ENCODE measurements around the gene NRAP.
A peak's percentile ranks its signal among the peaks of the same experiment; 100 is the strongest.

The NRAP gene

GRCh38 chr10:113604572-113604971 is 59.3 kb downstream of the NRAP start:
- no peak for DNase-seq (ENCODE audit: low spot score)

- DNase-seq (ENCODE audit: low spot score): no peak
These were observed 60.6 kb downstream of the NRAP start for GRCh38 chr10:113603057-113603777.

- DNase-seq (ENCODE audit: low spot score): no peak
These were observed 63.3 kb downstream of the NRAP start for GRCh38 chr10:113600569-113600968.

- no peak for DNase-seq (ENCODE audit: low spot score)
These were observed 69.2 kb downstream of the NRAP start for GRCh38 chr10:113594652-113595051.

- DNase-seq (ENCODE audit: low spot score): no peak
These were observed 71.5 kb downstream of the NRAP start for GRCh38 chr10:113592380-113592779.

- no peak for DNase-seq (ENCODE audit: low spot score)
These were observed 73.3 kb downstream of the NRAP start for GRCh38 chr10:113590581-113590980.

GRCh38 chr10:113589201-113589770 is 74.6 kb downstream of the NRAP start:
- no peak for DNase-seq (ENCODE audit: low spot score)

- DNase-seq (ENCODE audit: low spot score): no peak
These were observed 77.9 kb downstream of the NRAP start for GRCh38 chr10:113585949-113586348.

- no peak for DNase-seq (ENCODE audit: low spot score)
These were observed 80.3 kb downstream of the NRAP start for GRCh38 chr10:113583571-113583970.

- DNase-seq (ENCODE audit: low spot score): no peak
These were observed 82.7 kb downstream of the NRAP start for GRCh38 chr10:113581092-113581491.

GRCh38 chr10:113578773-113579172 is 85.1 kb downstream of the NRAP start:
- DNase-seq (ENCODE audit: low spot score): no peak

- no peak for DNase-seq (ENCODE audit: low spot score)
These were observed 87.0 kb downstream of the NRAP start for GRCh38 chr10:113576852-113577251.

GRCh38 chr10:113573368-113573767 is 90.5 kb downstream of the NRAP start:
- no peak for DNase-seq (ENCODE audit: low spot score)

GRCh38 chr10:113572520-113573290 is 91.1 kb downstream of the NRAP start:
- no peak for DNase-seq (ENCODE audit: low spot score)

GRCh38 chr10:113569576-113569975 is 94.3 kb downstream of the NRAP start:
- DNase-seq (ENCODE audit: low spot score): no peak

GRCh38 chr10:113566888-113567287 is 97.0 kb downstream of the NRAP start:
- DNase-seq (ENCODE audit: low spot score): no peak

- no peak for DNase-seq (ENCODE audit: low spot score)
These were observed 98.5 kb downstream of the NRAP start for GRCh38 chr10:113565364-113565763.

- DNase-seq (ENCODE audit: low spot score): peak; percentile 55
These were observed 100.3 kb downstream of the NRAP start for GRCh38 chr10:113563306-113564088.

GRCh38 chr10:113562704-113563103 is 101.1 kb downstream of the NRAP start:
- DNase-seq (ENCODE audit: low spot score): no peak

- DNase-seq (ENCODE audit: low spot score): no peak
These were observed 101.8 kb downstream of the NRAP start for GRCh38 chr10:113562069-113562468.

- DNase-seq (ENCODE audit: low spot score): no peak
These were observed 102.6 kb downstream of the NRAP start for GRCh38 chr10:113561214-113561613.

- no peak for DNase-seq (ENCODE audit: low spot score)
These were observed 103.8 kb downstream of the NRAP start for GRCh38 chr10:113560071-113560470.

All from CD4-positive, alpha-beta T cell treated with Interleukin-15 for 4 hours (primary cell).